Measurements from ENCODE around the gene BCKDK. TPM values are rescaled to one million over a fixed set of nuclear protein-coding genes. Genes with fewer than 3 reads are reported as not detected.

The BCKDK gene
- total RNA-seq, 1 experiment from 2014 or later = 49.3 TPM

DNA sequence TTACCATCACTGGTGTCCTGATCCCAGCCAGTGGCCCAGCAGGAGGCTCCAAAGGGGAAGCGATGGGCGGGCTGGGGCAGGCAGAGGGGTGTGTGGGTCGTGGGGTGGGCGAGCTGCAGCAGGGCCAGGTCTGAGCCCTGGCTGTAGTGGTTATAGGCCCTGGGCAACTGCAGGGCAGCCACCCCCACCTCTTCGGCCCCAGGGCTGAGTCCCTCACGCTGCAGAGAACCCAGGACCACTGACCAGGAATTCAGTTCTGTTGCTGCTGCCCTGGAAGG, 21.6 kb upstream of the BCKDK start:
- intact Hi-C loops (cut with micrococcal nuclease; ENCODE audit: unreplicated experiment) = no loop called here
- H3K9me3 Mint-ChIP-seq (ENCODE audit: low read depth, unreplicated experiment) = no peaks in the 10 kb centered on the region
- no peaks in the 10 kb centered on the region for H3K27me3 Mint-ChIP-seq (ENCODE audit: unreplicated experiment)
- peaks cover 35% of the 10 kb centered on the region for H3K36me3 Mint-ChIP-seq (ENCODE audit: insufficient read depth, unreplicated experiment)
- no peak for DNase-seq
- H3K4me3 Mint-ChIP-seq (ENCODE audit: low read depth, unreplicated experiment) = no peak overlapping the region
- CTCF ChIA-PET = no interaction called here
- no peaks in the 10 kb centered on the region for H3K4me1 Mint-ChIP-seq (ENCODE audit: low read depth, unreplicated experiment)
- BruUV-seq (replicated peaks) = no TSS peak
- no peak overlapping the region for H3K27ac Mint-ChIP-seq (ENCODE audit: unreplicated experiment)
- TF ChIP-seq, protein P1, sequence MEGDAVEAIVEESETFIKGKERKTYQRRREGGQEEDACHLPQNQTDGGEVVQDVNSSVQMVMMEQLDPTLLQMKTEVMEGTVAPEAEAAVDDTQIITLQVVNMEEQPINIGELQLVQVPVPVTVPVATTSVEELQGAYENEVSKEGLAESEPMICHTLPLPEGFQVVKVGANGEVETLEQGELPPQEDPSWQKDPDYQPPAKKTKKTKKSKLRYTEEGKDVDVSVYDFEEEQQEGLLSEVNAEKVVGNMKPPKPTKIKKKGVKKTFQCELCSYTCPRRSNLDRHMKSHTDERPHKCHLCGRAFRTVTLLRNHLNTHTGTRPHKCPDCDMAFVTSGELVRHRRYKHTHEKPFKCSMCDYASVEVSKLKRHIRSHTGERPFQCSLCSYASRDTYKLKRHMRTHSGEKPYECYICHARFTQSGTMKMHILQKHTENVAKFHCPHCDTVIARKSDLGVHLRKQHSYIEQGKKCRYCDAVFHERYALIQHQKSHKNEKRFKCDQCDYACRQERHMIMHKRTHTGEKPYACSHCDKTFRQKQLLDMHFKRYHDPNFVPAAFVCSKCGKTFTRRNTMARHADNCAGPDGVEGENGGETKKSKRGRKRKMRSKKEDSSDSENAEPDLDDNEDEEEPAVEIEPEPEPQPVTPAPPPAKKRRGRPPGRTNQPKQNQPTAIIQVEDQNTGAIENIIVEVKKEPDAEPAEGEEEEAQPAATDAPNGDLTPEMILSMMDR (IDR thresholded peaks at IDR 0.05; ENCODE audit: unreplicated experiment) = no peak

DNA sequence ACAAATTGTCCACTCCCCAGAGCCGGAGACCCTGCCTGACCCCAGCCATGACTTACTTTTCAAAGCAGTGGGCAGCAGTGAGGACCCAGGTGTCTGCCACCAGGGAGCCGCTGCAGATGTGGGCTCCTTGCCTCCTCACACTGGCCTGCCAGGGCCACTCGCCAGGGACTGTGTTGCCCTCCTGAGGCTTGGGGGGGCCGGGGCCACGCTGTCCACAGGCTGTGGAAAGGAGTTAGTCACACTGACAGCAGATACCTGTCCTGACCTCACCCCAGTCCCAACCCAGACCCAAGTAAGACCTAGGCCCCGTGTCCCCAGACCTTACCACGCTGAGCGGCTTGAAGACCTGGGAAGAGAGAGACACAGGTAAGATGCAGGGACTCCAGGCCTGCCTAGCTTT, 20.7 kb upstream of the BCKDK start:
- Mint-ChIP-seq H3K9me3 (ENCODE audit: low read depth, unreplicated experiment) (no peaks in the 10 kb centered on the region), H3K27me3 (ENCODE audit: unreplicated experiment) (no peaks in the 10 kb centered on the region), H3K4me1 (ENCODE audit: low read depth, unreplicated experiment) (no peaks in the 10 kb centered on the region), H3K36me3 (ENCODE audit: insufficient read depth, unreplicated experiment) (peaks cover 30% of the 10 kb centered on the region), H3K4me3 (ENCODE audit: low read depth, unreplicated experiment) (no peak overlapping the region), H3K27ac (ENCODE audit: unreplicated experiment) (no peak overlapping the region)
- intact Hi-C loops (cut with micrococcal nuclease; ENCODE audit: unreplicated experiment) = no loop called here
- no peak for DNase-seq
- BruUV-seq (replicated peaks) = no TSS peak
- CTCF ChIA-PET = no interaction called here
- TF ChIP-seq, protein P1 (IDR thresholded peaks at IDR 0.05; ENCODE audit: unreplicated experiment) = no peak

GRCh38 chr16:31087971-31088370, 20.2 kb upstream of the BCKDK start:
- DNase-seq = no peak
- TF ChIP-seq, protein P1 (IDR thresholded peaks at IDR 0.05; ENCODE audit: unreplicated experiment) = no peak
- Mint-ChIP-seq H3K36me3 (ENCODE audit: insufficient read depth, unreplicated experiment) (peaks cover 25% of the 10 kb centered on the region), H3K4me1 (ENCODE audit: low read depth, unreplicated experiment) (no peaks in the 10 kb centered on the region), H3K4me3 (ENCODE audit: low read depth, unreplicated experiment) (no peak overlapping the region), H3K27ac (ENCODE audit: unreplicated experiment) (no peak overlapping the region), H3K27me3 (ENCODE audit: unreplicated experiment) (no peaks in the 10 kb centered on the region), H3K9me3 (ENCODE audit: low read depth, unreplicated experiment) (no peaks in the 10 kb centered on the region)
- TSS peak; percentile 5 for BruUV-seq (replicated peaks)
- CTCF ChIA-PET = interaction anchor here (0.6 kb wide), 1 partner anchor 14 kb away, joined by 3 read pairs; no protein-coding TSS in a partner anchor
- intact Hi-C loops (cut with micrococcal nuclease; ENCODE audit: unreplicated experiment) = no loop called here

DNA sequence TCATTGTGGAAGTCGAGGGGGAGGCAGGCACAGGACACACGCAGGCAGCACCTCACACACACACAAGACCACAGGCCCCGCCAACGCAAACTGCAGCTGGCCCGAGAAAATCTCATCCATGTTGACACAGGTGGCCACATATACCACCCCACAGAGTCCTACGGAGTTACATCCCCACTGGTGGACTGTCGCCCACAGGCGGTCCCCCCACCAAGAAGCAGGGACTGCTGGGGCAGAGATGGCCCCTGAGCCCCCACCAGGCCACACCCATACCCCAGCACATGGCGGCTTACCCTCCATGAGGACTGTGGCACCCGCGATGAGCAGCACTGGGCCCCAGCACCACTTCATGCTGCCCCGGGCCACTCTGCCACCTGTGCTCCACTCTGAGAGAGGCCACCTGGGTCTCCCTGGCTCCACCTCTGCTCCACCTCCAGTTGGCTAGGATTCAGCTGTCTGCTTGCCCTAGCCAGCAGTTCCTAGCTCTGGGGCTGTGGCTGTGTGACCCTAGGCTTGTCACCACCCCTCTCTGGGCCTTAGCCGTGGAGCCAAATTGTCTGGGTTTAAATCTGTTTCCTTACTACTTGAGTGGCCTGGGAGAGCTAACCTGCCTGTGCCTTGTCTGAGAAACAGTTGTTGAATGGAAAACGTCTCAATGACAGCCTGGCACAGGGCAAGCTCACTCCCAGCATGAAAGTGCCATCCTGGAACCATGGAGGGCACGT, 19.6 kb upstream of the BCKDK start, which contains the start of gene PRSS53:
Gene PRSS53 (minus strand): TSS at position 485 of the 725 bp plus-strand sequence. CDS start 134 bp downstream, at position 351.
- peaks cover 24% of the 10 kb centered on the region for H3K36me3 Mint-ChIP-seq (ENCODE audit: insufficient read depth, unreplicated experiment)
- CTCF ChIA-PET = interaction anchor here (0.6 kb wide), 1 partner anchor 13 kb away, joined by 3 read pairs; no protein-coding TSS in a partner anchor
- DNase-seq = no peak
- no TSS peak for BruUV-seq (replicated peaks)
- H3K27ac Mint-ChIP-seq (ENCODE audit: unreplicated experiment) = no peak within 1 kb of the TSS
- intact Hi-C loops (cut with micrococcal nuclease; ENCODE audit: unreplicated experiment) = no loop called here
- H3K4me1 Mint-ChIP-seq (ENCODE audit: low read depth, unreplicated experiment) = no peaks in the 10 kb centered on the region
- H3K9me3 Mint-ChIP-seq (ENCODE audit: low read depth, unreplicated experiment) = no peaks in the 10 kb centered on the region
- H3K4me3 Mint-ChIP-seq (ENCODE audit: low read depth, unreplicated experiment) = no peak within 1 kb of the TSS
- H3K27me3 Mint-ChIP-seq (ENCODE audit: unreplicated experiment) = no peaks in the 10 kb centered on the region
- TF ChIP-seq, protein P1 (IDR thresholded peaks at IDR 0.05; ENCODE audit: unreplicated experiment) = no peak

All from Calu3 (cell line).